Astrocyte (in vitro differentiated cells and primary cell): ENCODE measurements around the gene ENAM.

Experiments
- CTCF ChIP-seq: IDR thresholded peaks from 2 replicates; pipeline ENCODE4 v1.5.1; 2011; ENCODE audit warnings: low read depth, mild to moderate bottlenecking, inconsistent platforms, low read length, moderate library complexity; ENCODE audit not compliant: insufficient read depth
- EZH2 ChIP-seq: IDR thresholded peaks from 2 replicates; pipeline ENCODE4 v1.6.1; 2012; ENCODE audit warnings: mild to moderate bottlenecking, low read length, inconsistent platforms; ENCODE audit not compliant: insufficient read depth

GRCh38 chr4:70624226-70624793 lies 4.2 kb upstream of the ENAM start:
- no peak for TF ChIP-seq CTCF
- no peak for TF ChIP-seq EZH2
